GM21515 (cell line): ENCODE measurements around the gene ZNF526.

ENCODE experiments used
- ATAC-seq: cut with Tn5 transposase; IDR thresholded peaks from one replicate; pipeline ENCODE4 v1.9.1; 2021; ENCODE audit not compliant: unreplicated experiment

The ZNF526 gene

DNA sequence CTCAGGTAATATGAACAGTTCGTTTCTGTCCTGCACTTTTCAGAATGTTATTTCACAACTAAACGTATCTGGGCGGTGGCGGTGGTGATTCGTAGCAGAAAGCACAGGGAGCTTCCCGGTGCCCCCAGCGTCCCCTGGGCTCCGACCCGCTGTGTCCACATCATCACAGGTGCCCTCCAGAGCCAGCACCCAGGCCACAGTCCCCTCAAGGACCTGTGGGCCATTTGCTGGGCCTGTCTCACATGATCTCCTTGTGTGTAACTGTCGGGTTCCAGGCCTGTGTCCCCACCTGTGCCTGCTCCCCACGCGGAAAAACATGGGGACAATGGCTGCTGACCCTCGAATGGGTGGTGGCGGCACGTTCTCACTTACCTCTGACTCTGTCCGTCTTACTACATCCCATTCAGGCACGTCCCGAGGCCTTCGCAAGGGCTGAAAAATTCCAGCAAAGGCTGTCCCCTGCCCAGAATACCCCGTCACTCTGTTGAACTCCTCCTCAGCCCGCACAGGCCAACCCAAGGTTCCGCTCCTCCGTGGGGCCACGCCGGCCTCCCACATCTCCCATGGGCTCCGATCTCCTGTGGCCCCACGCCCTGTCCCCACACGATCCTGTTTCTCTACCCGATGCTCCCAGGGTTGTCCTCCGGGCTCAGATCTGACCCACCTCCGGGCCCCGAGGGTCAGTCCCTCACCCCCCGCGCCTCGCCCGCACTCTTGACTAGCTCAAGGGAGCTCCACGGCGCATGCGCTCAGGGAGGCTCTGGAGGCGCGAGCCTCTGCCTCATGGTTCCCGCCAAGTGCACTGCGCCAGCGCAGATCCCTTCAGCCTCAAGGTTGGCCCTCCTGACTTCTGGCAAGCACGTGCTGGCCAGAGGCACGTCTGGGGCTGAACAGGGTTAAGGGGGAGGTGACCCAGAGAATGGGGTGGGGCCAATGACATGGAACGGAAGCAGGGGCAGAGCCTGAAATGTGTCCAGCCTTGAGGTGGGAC is 23.8 kb upstream of the ZNF526 start:
- no peak for ATAC-seq

DNA sequence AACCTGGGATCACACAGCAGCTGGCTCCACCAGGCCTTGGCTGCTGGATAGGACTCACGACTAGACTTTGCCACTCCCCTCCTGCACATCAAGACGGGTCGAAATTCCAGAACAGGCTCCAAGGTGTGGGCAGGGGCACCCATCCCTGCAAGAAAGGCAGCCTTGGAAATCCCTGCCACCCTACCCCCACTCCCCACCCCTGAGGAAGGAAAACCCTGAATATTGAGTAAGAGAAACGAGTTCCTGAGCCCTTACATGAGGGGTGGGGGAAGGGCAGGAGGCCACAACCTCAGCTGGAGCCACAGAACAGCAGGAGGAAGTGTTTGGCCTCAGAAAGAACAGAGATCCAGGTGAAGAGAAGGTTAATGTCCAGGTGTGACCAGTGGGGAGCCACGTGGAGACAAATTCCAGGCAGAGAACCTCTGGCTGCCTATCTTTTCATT is 22.7 kb upstream of the ZNF526 start:
- no peak for ATAC-seq

DNA sequence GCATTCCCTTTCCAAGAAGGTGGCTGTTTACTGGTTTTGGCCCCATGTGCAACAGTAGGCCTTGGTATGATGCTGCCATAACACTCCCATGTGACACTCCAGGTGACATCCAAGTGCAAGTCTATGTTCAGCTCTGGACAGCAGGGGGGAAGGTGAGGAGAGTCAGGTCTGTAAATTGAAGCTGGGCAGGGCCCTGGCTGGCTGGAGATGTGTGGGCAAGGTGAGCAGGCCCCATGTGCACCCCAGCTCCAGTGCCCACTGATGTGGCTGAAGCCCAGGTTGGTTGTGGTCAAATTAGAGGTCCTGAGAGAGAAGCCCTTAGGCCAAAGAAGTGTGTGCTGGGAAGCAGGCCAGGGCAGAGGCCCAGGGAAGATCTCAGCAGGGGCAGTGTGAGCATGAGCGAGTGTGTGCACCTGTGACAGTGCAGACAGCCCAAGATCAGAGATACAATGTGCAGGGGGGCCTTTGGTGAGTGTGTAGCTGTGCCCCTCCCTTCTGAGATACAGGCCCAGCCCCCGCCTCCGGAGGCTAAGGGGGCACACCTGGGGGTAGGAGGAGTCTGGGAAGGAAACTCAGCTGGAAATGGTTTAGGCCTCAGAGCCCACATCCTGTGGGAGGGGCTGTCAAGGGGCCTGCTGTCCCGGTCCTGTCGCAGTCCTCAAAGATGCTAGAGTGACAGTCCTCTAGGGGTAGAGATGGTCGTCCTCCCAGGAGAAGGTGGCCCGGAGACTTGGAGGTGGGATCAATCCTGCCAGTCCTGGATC is 21.3 kb upstream of the ZNF526 start:
- peak; percentile 48 for ATAC-seq

DNA sequence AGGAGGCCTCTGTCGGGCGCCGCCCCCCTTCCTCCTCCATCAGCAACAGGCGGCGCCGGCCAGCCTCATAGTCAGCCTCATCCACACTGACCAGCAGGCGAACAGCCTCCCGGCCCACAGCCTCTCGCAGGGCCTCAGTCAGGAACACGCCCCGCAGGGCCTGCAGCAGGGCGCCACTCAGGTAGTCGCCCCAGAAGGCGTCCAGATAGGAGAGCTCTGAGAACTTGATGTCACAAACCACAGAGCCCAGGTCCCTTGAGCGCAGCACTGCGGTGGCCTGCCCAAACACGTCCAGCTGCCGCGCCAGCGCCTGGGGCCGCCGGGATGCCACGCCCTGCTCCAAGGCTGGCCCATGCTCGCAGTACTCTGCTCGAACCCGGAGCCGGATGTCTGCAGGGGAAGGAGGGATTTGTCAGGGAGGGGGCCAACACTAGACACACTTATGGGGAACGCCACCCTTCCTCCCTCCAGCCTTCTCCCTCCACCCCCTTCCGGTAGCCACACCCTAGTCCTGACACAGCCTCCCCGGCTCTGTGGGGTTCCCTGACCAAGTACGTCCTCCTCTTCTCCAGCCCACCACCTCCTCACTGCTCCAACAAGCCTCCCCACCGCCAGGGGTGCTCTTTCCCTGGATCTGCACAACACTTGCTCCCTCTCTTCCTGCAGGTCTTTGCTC is 20.5 kb upstream of the ZNF526 start:
- peak; percentile 36 for ATAC-seq

DNA sequence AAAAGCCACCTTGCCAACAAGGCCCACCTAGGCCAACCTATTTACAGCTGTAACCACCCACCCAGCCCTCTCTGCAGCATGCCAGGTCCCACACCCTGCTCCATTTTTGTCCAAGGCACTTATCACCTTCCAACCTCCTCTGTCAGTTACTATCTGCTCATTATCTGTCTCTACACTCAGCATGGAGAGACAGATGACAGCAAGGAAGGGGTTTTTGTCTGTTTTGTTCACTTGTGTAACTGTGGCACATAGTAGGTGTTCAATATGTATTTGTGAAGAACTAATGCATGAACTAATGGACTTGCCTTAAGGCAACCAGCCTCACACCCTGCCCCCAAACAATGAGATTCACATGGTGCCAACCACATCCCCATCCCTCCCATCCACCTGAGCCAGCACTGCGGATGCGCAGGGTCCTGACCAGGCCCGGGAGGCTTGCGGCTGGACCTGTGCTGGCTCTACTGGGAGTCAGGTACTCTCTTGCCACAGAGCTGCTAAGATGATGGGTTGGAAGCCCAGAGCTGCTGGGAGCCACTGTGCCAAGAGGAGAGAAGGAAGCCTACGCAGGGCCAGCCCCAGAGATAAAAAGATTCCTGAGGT is 19.9 kb upstream of the ZNF526 start:
- no peak for ATAC-seq

DNA sequence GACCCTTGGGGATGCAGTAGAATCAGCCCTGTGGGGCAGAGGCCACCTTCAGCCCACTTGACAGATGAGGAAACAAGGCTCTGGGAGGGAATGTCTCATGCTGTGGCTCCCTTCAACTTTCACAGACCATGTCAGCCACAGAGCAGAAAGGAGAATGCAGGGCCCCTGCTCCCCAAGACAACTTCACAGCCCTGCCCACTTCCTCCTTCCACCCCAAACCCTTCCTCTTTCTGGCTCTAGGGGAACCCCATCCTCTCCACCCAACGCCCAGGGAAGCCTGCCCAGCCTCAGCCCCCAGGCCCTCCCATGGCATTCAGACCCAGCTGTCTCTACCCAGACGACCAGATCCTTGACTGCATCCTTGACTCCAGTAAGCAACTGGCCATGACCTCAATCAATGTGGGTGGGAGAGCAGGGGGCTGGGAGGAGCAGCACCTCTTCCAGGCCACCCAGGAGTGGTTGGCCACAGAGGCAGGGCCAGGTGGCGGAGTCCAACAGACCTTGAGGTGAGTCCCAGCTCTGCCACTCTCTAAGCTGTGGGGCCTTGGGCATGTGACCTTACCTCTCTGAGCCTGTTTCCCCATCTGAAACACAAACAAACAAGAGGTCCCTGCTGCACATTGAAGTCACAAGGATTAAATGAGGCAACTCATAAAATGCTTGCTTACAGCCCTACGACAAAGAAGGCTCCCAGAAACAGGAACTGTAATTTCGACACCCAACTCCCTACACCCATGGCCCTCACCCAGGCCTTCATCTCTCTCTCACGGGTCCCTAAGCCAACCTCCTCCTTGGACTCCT is 18.4 kb upstream of the ZNF526 start:
- no peak for ATAC-seq

DNA sequence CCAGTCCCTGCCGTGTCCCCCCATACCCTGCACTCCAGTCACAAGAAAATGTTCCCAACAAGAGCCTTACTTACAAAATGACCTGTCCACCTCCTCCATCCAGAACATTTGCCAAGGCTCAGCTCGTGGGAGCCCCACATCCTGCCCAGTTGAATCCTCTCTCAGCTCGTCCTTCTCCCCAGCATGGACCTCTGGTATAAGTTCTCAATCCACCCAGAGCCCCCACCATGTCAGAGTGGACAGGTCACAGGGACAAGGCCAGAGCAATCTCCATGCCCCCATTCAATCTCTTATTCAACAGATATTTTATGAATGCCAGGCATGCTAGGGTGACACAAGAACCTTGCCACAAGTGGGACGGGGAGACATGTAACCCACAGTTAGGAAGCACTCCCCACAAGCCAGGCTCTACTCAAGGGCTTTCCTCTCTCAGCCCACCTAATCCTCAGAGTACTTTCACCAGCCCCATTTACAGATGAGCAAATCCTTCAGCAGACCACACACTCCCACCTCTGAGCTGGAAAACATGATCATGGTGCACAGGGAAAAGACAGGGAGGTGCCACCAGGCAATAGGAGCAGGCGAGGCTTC is 17.7 kb upstream of the ZNF526 start:
- ATAC-seq: no peak

DNA sequence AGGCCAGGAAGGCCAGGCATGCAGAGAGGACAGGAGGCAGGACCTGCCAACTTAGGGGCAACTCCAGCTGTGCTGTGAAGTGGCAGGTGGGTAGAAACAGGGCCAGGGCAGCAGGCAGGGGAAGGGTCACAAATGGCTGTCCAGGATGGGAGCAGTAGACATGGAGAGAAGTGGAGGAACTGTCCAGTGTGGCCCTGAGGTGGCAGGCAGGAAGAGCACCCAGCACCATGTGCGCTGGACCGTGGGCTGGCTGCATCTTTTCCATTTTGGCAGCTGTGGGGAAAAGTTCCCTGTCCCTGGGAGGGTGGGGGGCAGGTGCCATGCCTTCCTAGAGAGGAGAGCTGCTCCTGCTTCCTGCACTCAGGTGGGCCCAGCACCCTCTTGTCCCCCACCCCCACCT is 16.4 kb upstream of the ZNF526 start:
- no peak for ATAC-seq

DNA sequence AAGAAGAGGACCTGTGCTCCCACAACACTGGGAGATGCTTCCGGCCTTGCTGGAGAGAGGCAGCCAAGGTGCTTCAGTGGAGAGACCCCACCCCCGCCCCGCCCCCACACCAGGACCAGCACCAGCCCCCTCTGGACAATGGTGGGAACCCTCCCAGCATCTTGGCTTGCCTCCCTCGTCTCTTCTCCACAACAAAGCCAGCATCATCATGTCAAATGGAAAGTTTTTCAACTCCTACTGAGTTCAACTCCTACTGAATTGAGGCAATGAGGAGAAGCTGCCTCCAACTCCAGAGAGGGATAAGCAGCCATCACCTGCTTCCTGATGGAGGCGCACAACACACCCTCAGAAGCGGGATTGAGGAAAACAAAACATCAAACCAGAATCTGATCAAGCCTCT is 15.4 kb upstream of the ZNF526 start:
- no peak for ATAC-seq

DNA sequence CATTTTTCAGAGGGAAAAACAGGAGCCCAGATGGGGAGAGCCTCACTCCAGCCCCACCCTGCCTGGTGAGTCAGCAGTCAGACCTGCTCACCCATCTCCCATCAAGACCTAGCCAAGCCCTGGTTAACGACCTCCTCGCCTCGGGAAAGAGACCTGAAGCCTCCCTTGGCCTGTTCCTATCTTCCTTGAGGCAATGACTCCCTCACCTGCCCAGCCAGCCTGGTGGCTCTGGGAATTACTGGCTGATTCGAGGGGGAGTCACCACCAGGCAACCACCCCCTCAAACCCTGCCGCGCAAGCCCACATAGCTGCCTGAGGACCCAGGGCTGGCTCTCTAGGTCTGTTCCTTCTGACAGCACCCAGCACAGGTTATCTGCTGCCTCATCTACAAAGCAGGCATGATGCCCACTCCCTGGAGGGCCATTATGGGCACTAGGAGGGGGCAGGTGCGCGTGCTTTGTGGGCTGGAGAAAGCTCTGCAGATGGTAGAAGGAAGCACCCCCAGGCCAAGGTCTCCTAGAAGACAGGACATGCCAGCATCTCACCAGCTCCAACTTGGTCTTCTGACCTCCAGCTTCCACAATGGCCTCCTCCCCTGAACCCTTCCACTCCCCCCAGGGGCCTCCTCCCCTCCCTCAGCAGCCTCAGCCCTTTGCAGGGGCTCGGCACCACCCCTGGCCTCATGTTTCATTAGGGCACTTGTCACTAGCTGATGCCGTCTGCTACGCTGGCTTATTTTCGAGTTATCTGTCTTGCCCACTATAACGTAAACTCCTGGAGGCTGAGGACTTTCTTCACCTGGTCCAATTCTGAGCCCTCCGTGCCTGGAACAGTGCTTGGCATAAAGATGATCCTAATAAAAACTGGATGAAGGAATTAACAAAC is 13.0 kb upstream of the ZNF526 start:
- no peak for ATAC-seq

DNA sequence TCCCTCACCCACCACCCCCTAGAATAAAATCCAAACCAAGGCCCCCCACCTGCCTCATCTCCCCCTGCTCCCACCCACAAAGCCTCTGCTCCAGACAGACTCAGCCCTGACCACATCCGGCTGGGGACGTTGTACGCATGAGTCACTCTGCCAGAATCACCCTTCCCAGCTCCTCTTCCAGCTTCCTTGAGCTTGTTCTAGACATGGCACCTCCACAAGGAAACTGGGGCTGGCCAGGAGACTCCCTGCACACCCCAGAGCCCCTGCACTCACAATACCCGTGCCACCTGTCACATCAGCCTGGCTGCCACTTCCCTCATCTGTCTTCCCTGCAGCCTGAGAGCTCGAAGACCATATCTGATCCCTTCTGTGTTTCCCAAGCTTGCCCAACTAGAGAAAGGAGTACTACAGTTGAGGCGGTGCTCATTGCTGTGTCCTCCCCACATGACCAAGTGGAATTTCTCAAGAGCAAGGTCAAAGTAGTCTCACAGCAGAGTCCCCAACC is 12.3 kb upstream of the ZNF526 start:
- ATAC-seq: no peak

DNA sequence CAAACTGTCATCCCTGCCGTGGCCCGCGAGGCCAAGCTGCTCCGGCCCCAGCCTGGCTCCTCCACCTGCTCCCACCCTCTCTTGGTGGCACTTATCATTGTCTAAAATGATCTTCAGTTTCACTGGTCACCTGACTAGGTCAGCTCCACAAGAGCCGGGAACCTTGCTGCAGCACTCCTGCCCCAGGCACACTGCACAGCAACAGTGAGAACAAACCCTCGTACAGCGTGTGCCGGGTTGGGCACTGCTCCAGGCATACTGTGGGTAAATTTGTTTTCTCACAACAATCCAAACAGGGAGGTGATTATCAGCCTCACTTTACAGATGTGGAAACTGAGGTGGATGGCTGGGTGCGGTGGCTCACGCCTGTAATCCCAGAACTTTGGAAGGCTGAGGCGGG is 11.5 kb upstream of the ZNF526 start:
- no peak for ATAC-seq

DNA sequence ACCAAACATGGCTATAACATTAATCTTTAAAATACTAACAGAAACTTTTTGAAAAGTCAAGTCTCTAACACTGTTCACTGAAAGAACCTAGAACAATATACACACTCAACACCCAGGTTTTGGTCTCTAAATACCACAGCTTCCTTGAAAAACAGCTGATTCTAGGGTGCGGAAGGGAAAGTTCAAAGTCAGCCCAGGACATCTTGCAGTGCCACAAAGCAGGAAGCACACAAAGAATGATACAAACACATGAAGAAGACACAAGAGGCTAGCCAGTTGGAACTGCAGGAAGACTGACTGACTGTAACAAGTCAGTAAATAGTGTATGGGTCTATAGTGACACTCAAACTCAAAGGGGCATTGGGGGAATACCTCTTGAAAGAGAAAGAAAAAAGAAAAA is 7.2 kb upstream of the ZNF526 start:
- ATAC-seq: no peak

DNA sequence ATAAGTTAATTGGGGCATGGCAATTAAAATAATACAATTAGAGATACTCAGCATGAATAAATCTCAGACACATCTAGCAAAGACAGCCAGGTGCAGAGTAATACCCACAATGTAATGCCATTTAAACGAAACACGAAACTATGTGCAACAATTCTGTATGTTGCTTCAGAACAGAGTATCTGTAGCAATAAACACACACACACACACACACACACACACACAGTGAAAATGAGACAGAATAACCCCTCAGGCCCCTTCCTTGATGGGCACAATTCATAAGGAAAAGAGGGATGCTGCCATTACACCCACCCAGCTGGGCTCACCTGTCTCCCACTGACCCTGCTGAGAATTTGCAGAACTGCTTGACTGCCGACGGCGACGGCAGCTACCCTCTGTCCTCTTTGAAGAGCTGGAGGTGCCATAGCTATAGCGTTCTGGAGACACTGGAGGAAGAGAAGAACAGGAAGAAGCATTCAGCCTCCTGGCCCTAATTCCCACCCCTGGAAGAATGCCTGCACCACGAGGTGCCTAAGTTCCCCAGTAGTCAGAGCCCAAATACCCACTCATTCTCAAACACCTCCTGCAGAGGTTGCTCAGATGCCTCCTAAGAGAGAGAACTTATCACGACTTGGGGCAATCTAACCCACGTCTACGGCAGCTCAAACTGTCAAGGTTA is 5.2 kb upstream of the ZNF526 start:
- ATAC-seq: no peak

DNA sequence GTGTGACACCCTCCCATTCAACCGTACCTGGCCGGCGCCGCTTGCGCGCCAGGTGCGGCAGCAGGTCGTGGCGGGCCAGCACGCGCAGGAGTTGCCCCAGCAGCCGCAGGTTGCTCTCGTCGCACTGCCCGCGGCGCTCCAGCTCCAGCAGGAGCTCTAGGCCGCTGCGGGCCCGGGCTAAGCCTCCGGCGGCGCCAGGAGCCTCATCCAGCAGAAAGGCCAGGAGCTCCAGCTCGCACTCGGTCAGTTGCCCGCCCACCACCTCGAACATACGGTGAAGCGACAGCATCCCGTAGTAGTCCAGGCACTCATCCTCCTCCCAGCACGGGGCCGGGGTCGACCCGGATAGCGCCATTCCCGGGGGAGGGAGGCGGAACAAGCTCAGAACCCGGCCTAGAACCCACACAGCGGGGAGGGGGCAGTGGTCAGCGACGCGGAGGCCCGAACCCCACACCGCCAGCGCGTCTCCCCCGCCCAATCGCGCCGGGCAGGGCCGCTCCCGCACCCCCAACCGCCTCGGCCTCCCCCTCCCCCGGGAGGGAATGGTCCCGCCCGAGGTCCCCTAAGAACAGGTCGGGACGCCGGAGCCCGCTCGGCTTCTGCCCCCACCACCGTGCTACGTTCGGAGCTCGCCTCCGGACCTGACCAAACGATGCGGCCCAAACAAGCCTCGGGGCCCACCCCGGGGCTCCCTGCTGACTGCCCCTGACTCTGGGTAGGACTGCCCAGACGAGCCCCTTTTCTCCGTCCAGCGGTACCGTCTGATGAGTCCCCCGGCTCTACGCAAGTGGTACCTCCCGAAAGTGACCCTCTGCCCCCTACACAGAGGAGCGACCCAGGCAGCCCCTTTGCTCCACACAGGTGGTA is 3.2 kb upstream of the ZNF526 start:
- no peak for ATAC-seq

DNA sequence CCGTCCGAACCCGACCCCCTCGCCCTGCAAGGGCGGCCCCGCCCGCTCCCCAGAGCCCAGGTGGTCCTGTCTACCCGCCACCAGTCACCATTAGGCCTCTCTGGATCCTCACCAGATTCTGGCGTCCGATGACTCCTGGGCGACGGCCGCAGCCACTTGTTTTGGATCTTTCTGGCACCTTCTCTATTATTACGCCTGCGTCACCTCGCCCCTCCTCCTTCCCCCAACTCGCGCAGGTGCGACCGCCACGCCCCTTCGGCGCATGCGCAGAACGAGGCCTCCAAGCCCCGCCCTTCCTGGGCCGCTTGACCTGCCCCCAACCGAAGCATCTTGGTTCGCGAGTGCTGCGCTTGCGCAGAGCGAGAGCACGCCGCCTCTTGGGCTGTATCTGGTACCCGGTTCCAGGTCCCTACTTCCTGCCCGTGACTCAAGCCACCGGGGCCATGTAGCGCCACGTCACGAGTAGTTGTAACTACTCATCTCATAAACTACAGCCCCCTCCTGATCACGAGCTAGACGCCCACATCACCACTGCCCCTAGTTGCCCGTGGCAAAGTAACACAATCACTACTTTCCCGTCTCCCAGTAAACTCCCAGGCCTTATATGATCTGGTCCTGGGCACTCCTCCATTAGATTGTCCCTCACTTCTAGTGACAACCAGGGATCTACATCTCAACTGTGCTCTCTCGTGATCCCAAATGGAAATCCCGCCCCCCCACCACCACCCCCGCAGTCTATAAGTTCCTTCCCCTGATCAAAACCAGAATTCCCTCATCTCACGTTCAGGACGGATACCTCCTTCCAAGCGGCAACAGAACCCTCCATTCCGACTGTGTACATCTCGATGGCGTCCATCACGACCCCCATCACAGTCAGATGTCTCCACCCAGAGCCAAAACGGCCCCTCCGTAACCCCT is 2.3 kb upstream of the ZNF526 start, which contains the start of gene DEDD2:
Gene DEDD2 (minus strand): TSS at position 158 of the 918 bp plus-strand sequence. CDS start 670 bp downstream, outside the sequence.
- peak; percentile 68 for ATAC-seq
